PC-3 (cell line): ENCODE results near the gene EPS8. TPM values are rescaled to one million over a fixed set of nuclear protein-coding genes. Genes with fewer than 3 reads are reported as not detected.

Experiments used
- ATAC-seq: fragments of 200-7000 bp; cut with Tn5 transposase; 2 replicates; pipeline ENCODE4 v1.9.1; 2020; ENCODE audit warnings: mild to moderate bottlenecking, moderate library complexity
- BruUV-seq: library from RNA; stranded (reverse); fragments of 400-500 nt; replicated peaks from 2 replicates; lab custom pipeline; 2021; lab: Mats Ljungman, UMichigan
- CTCF ChIA-PET: fragments of 300-600 bp; sonication (Branson Sonifier 250); formaldehyde crosslinking; loops from one replicate; lab custom pipeline; 2022; ENCODE audit warnings: antibody characterized with exemption; lab: Charles Lee
- POLR2A ChIA-PET: fragments of 300-600 bp; sonication (Branson Sonifier 250); formaldehyde crosslinking; loops from one replicate; lab custom pipeline; 2022; ENCODE audit warnings: antibody characterized with exemption; ENCODE audit not compliant: unreplicated experiment; lab: Charles Lee
- DNase-seq: peaks from one replicate; pipeline ENCODE4 v3.0.0-alpha.2; 2015
- H2AFZ ChIP-seq: fragments of 300-600 bp; sonication (generic); 2 replicates; pipeline ENCODE4 v1.6.0; 2016; ENCODE audit warnings: antibody characterized with exemption, low read length
- H3F3A ChIP-seq: fragments of 300-600 bp; sonication (generic); one replicate; pipeline ENCODE4 v1.6.0; 2017; ENCODE audit warnings: antibody characterized with exemption, low read length, control low read depth, mild to moderate bottlenecking; ENCODE audit not compliant: unreplicated experiment
- H3K27ac ChIP-seq: fragments of 300-600 bp; sonication (generic); 2 replicates; pipeline ENCODE4 v1.5.1; 2016; ENCODE audit warnings: mild to moderate bottlenecking, low read length
- H3K27me3 ChIP-seq: fragments of 300-600 bp; sonication (generic); 2 replicates; pipeline ENCODE4 v1.6.1; 2016; ENCODE audit warnings: low read length, mixed read lengths
- H3K36me3 ChIP-seq: fragments of 300-600 bp; sonication (generic); 2 replicates; pipeline ENCODE4 v1.6.1; 2016; ENCODE audit warnings: low read depth, mixed run types, low read length, mixed read lengths
- H3K4me1 ChIP-seq: fragments of 300-600 bp; sonication (generic); 2 replicates; pipeline ENCODE4 v1.5.1; 2016; ENCODE audit warnings: low read length; ENCODE audit not compliant: insufficient read depth
- H3K4me2 ChIP-seq: fragments of 300-600 bp; sonication (generic); 2 replicates; pipeline ENCODE4 v1.6.0; 2016; ENCODE audit warnings: low read length
- H3K4me3 ChIP-seq: fragments of 300-600 bp; sonication (generic); 2 replicates; pipeline ENCODE4 v1.5.1; 2016; ENCODE audit warnings: mild to moderate bottlenecking, low read length, mixed read lengths
- H3K79me2 ChIP-seq: fragments of 300-600 bp; sonication (generic); 2 replicates; pipeline ENCODE4 v1.6.1; 2017; ENCODE audit warnings: low read length, mixed read lengths
- H3K9ac ChIP-seq: fragments of 300-600 bp; sonication (generic); 2 replicates; pipeline ENCODE4 v1.6.0; 2016; ENCODE audit warnings: mild to moderate bottlenecking, low read length
- H3K9me2 ChIP-seq: fragments of 300-600 bp; sonication (generic); replicated peaks from 2 replicates; pipeline ENCODE4 v1.6.1; 2016; ENCODE audit warnings: mixed run types, low read length, mixed read lengths
- H3K9me3 ChIP-seq: fragments of 300-600 bp; sonication (generic); 2 replicates; pipeline ENCODE4 v1.6.1; 2016; ENCODE audit warnings: low read length, mixed read lengths
- H4K20me1 ChIP-seq: fragments of 300-600 bp; sonication (generic); 2 replicates; pipeline ENCODE4 v1.6.1; 2016; ENCODE audit warnings: low read length, mixed read lengths
- CTCF ChIP-seq: fragments of 300-600 bp; sonication (generic); conservative IDR thresholded peaks from 2 replicates; pipeline ENCODE4 v1.5.1; 2017; ENCODE audit warnings: antibody characterized with exemption, low read depth, mild to moderate bottlenecking, low read length
- EZH2 ChIP-seq: fragments of 300-600 bp; sonication (generic); IDR thresholded peaks from one replicate; pipeline ENCODE4 v1.6.1; 2017; ENCODE audit warnings: antibody characterized with exemption, mild to moderate bottlenecking, low read length; ENCODE audit not compliant: unreplicated experiment
- EZH2phosphoT487 ChIP-seq: fragments of 300-600 bp; sonication (generic); IDR thresholded peaks from 2 replicates; pipeline ENCODE4 v1.6.1; 2018; ENCODE audit warnings: mild to moderate bottlenecking, antibody characterized with exemption, low read length, borderline replicate concordance
- intact Hi-C: fragments of 100-400 bp; cut with micrococcal nuclease; formaldehyde crosslinking; loops from 2 replicates; pipeline ENCODE4 v1.9.0; 2023
- total RNA-seq: library from RNA; depleted of rRNA; stranded (reverse); fragments of >200 nt; gene quantifications from 2 replicates; pipeline ENCODE4 v1.2.3, GENCODE V29; 2014

EPS8 gene
- total RNA-seq, 1 experiment from 2014 or later, result 47.4 TPM

- Histone ChIP-seq H3K36me3 (no peaks in the 10 kb centered on the region), H3K4me2 (no peak overlapping the region), H3K9me2 (no peaks in the 10 kb centered on the region), H4K20me1 (no peaks in the 10 kb centered on the region), H3K4me3 (no peak overlapping the region), H3K79me2 (no peaks in the 10 kb centered on the region), H3K27me3 (no peaks in the 10 kb centered on the region), H3F3A (peaks cover 8% of the 10 kb centered on the region), H3K9ac (no peak overlapping the region), H2AFZ (no peak overlapping the region), H3K9me3 (no peaks in the 10 kb centered on the region), H3K27ac (no peak overlapping the region), H3K4me1 (peaks cover 38% of the 10 kb centered on the region)
- no peak for ATAC-seq
- intact Hi-C loops, result no loop called here
- DNase-seq, result no peak
- TF ChIP-seq EZH2phosphoT487, result no peak
- no peak for TF ChIP-seq EZH2
- TF ChIP-seq CTCF, result no peak
- CTCF ChIA-PET, result interaction anchor here (0.5 kb wide), 1 partner anchor 556 kb away, joined by 3 read pairs; no protein-coding TSS in a partner anchor
- no TSS peak for BruUV-seq
- POLR2A ChIA-PET, result no interaction called here
Observed at GRCh38 chr12:15603474-15604085, 185.6 kb downstream of the EPS8 start.

GRCh38 chr12:15602051-15602672 is 187.0 kb downstream of the EPS8 start:
- H3K4me2 ChIP-seq, result peak overlapping the region; percentile 49; the same call in 1 of the 2 replicates

More at GRCh38 chr12:15602051-15602672, 187.0 kb downstream of the EPS8 start:
- Histone ChIP-seq H3F3A (peaks cover 8% of the 10 kb centered on the region), H3K9ac (peak overlapping the region; percentile 72), H2AFZ (no peak overlapping the region), H3K27ac (peak overlapping the region; percentile 98), H4K20me1 (no peaks in the 10 kb centered on the region), H3K4me3 (no peak overlapping the region), H3K27me3 (no peaks in the 10 kb centered on the region), H3K36me3 (no peaks in the 10 kb centered on the region), H3K79me2 (no peaks in the 10 kb centered on the region), H3K4me1 (peaks cover 42% of the 10 kb centered on the region), H3K9me2 (no peaks in the 10 kb centered on the region), H3K9me3 (no peaks in the 10 kb centered on the region)
- ATAC-seq (no peak), DNase-seq (no peak)
- ChIA-PET POLR2A (no interaction called here), CTCF (no interaction called here)
- intact Hi-C loops, result no loop called here
- TF ChIP-seq CTCF (no peak), EZH2phosphoT487 (no peak), EZH2 (no peak)
- BruUV-seq, result no TSS peak
